NCI-H345 (cell line): ENCODE measurements around the gene RBMXL2.

ENCODE experiments used
- DNase-seq: peaks from one replicate; lab custom pipeline; 2025; lab: John Stamatoyannopoulos, UW

The RBMXL2 gene

DNA sequence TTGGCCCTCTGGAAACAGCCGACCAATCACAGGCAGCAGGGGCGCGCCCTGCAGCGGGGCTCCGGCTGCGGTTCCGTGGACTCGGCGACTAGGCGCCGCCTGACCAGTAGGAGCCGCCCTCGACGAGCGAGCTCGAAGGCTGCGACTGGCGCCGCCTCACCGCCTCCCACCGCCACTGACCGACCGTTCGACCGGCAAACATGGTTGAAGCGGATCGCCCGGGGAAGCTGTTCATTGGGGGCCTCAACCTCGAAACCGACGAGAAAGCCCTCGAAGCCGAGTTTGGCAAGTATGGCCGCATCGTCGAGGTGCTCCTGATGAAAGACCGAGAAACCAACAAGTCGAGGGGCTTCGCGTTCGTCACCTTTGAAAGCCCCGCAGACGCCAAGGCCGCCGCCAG lies at the start of gene RBMXL2:
Gene RBMXL2 (plus strand): TSS at position 78 of the 400 bp plus-strand sequence. CDS start 123 bp downstream, at position 201.
- no peak for DNase-seq

DNA sequence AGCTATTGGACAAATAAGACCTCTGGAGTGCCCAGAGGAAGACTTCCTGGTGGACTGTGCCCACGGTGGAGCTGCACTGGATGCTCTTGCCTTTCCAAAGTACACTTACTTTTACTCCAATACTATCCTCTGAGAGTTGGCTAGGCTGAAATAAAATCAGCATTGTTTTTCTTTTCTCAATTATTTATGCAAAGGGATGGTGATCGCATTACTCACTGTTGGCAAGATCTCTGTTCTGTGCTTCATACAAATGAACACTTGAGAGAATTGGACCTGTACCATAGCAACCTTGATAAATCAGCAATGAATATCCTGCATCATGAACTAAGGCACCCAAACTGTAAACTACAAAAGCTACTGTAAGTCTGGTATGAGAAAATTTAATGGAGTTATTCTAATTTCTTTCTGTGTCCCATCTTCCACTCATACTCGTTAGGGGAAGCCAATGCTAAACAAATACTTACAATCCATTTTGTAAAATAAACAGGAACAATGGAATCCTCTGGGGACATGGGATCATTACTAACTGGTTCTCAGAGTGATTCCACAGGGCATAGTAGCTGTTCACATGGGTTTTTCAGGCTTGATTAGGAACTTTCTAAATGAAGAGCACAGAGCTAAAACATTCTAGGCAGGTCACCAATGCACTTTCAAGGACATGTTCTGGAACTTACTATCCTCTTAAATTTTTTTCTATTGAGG lies 42.2 kb upstream of the RBMXL2 start:
- DNase-seq = no peak

DNA sequence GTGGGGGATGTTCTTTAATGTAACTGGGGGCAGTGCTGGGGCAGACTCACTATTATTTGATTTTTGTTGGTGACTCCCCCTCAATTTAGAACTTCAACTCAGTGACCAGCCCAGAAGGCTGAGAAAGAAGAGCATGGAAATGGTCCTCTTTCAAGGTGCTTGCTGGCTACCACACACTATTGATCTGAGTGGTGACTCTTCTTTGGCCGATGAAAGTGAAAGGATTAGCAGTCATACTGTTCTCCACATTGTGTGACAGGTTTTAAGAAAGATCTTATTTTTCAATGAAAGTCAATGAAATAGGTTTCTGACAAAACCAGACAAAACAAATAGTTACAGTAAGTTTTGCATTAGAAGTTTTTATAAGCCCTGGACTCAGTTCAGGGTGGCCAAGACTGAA lies 38.6 kb upstream of the RBMXL2 start:
- no peak for DNase-seq

DNA sequence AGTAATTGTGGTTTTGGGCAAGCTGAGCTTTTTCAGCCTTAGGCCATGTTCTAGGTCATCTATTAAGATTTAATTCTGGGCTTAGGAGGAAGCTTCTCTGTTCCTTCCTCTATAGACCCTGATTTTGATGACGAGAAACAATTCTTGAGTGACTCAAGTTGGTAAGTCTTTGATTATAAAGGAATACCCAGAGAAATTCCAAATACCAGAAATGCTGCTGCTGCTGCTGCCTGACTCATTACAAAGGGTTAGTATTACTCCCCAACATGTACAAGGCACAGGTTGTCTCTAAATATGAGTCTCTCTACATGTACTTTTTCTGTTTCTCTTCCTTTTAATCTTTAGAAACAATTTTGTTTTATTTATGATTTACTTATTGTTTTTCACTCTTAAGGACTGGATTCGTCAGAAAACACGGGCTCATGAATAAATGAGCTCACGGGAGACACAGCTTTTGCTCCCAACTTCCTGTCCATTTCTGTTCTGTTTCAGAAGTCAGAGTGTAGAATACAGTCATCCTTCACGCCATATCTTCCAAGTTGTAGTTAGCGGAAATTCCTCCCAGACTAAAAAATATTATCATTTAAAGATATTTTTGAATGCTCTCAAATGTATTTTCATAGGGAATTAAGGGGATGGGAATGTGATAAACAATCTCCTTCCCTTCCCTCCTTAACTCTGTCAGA lies 31.8 kb upstream of the RBMXL2 start:
- no peak for DNase-seq

DNA sequence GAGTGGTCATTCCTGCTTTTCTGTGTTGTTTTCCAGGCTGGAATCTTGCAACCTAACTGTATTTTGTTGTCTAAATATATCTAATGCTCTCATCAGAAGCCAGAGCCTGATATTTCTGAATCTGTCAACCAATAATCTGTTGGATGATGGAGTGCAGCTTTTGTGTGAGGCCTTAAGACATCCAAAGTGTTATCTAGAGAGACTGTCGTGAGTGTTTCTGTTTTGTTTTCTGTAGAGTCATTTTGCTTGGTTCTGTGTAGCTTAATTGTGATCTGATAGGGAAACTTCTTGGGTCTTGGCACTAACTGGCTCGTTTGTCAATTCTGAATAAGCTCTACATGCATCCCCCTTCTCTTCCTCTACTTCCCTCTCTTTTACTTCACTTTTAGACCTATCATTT lies 31.2 kb upstream of the RBMXL2 start:
- DNase-seq = no peak

DNA sequence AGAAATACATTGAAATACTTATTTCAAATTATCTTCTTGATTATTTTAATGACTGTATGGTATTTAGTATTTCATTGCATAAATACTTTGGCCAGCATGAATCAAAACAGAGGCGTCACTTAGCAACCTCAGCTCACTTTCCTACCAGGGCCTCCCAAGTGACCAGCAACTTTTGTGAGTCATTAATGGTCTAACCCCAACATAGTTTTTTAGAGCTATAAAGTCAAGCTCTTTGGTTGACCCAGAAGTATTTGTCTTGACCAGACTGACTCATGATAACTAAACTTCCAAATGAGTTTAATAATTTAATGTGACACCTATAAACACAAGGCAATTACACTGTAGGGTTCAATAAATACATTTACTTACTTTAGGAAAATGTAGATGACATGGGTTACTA lies 27.9 kb upstream of the RBMXL2 start:
- DNase-seq = no peak

DNA sequence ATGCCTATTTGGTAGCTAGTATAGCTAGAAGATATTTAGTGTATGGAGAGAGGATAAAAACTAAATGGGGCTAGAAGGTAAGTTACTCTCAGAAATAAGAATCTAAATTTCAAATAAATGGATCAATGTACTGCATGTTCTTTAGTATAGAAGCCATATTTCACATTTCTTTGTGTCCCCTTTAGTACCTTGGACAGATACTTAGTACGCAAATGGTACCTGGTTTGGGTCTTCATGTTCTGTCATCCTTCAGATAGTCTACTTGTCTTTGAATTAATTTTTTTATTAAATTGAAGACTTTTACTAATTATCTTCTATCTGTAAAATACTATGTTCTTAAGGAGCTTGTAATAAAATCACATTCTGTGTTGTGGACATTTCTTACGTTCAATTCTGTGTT lies 26.3 kb upstream of the RBMXL2 start:
- no peak for DNase-seq

DNA sequence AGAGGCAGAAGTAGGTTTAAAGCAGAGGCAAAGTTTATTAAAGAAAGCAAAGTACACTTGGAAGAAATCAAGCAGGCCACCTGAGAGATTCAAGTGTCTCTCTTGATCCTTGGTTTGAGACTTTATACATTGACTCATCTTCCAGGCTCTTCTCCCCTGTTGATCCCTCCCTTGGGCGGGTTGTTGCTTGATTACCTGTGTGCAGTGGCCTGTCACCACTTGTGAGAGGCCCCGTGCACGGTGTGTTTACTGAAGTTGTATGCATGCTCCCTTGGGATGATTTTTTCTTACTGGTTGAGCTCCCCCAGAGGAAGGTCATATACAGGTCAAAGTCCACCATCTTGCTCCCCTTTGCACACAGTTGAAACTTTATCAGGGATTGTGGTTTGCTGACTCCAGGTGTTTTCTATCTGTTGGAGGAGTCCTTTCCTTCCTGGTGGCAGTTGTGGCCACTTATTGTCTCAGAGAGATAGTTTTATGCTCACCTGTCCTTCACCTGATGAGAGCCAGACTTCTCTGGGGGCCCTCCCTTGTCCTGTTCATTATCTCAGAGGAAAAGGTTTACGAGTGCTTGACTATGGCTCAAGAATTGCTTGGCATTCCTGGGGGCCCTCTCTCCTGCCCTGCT lies 16.3 kb upstream of the RBMXL2 start:
- DNase-seq = no peak

DNA sequence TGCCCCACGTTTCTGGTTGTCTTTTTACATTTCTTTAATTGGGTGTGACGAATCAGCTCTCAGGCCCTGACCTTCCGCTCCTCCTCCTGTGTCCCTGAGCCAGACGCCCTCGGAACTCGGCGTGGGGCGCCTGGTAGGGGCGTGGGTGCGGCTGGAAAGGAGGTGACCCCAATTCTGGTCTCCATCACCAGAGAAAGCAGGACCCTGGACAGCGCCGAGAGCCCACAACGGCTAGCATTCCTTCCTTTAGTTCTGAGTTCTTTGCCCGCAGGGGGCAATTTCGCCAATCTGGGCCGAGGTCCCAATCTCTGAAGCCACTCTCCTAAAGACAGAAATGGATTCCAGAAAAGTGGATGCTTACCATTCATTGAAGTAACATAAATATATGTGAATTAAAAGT lies 11.7 kb upstream of the RBMXL2 start:
- DNase-seq = no peak

DNA sequence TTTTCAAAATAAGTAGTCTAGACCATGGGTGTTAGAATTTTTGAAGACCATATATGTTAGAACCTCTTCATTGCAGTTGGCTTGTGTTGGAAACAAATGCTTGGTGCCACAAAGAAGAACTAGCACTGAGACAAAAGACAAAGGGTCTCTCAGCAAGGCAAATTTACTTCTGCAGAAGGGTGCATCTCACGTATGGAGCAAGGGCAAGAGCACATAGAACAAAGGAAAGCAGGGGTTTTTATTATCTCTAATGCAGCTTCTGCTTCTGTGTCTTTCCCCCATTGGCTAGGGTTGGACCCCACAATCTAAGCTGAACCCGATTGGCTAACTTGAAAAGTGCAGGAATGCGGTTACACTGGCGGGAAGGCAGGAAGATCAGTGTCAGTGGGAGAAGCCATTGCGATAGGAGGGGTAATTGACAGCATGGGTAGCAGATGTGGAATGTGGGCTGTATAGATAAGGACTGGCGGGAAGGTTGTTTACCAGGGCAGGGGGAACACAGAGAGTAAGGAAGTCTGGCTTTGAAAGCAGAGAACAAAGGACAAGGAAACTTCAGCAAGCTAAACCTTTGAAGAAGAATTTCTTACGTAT lies 9.2 kb upstream of the RBMXL2 start:
- no peak for DNase-seq

DNA sequence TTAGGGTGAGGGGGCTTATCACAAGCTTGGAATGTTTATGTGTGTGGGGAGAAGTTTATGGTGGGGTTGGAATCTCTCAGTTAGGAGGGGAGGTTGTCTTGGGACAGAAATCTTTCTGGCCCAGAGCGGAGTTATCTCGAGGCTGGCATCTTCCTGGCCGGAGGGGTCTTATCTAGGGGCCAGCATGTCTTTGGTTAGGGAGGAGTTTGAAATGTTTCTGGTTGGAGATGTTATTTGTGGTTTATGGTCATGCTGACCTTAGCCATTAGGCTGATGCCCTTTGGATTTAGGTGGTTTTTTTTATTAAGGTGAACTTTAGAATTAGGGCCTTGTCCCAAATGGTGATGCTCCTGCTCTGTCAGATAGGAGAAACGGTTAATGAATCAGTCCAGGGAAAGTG lies 7.9 kb upstream of the RBMXL2 start:
- DNase-seq = no peak

DNA sequence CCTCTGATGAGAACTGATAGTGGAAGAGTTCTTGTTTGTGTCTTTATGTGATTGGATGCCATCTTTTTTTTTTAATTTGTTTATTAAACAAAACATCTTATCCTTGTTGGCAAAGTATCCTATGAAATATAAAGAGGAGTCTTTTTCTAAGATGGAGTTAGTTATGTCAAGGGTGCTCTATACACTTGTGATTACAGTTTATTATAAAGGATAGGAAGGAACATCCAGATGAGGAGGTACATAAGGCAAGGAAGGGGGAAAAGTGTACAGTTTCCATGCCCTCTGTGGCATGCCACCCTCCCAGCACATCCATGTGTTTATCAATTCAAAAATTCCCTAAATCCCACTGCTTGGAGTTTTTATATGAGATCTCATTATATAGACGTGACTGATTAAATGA lies 7.4 kb upstream of the RBMXL2 start:
- DNase-seq = no peak

DNA sequence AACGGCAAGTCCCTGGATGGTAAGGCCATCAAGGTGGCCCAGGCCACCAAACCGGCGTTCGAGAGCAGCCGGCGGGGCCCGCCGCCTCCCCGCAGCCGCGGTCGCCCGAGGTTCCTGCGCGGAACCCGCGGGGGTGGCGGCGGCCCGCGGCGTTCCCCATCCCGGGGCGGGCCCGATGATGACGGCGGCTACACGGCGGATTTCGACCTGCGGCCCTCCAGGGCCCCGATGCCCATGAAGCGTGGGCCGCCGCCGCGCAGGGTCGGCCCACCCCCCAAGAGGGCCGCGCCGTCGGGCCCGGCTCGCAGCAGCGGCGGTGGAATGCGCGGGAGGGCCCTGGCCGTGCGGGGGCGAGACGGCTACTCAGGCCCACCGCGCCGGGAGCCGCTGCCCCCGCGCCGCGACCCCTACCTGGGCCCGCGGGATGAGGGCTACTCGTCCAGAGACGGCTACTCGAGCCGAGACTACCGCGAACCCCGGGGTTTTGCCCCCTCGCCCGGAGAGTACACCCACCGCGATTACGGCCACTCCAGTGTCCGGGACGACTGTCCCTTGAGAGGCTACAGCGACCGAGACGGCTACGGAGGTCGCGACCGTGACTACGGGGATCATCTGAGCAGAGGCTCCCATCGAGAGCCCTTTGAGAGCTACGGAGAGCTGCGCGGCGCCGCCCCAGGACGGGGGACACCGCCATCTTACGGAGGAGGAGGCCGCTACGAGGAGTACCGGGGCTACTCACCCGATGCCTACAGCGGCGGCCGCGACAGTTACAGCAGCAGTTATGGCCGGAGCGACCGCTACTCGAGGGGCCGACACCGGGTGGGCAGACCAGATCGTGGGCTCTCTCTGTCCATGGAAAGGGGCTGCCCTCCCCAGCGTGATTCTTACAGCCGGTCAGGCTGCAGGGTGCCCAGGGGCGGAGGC lies 792 bp downstream of the RBMXL2 start:
- DNase-seq = no peak

DNA sequence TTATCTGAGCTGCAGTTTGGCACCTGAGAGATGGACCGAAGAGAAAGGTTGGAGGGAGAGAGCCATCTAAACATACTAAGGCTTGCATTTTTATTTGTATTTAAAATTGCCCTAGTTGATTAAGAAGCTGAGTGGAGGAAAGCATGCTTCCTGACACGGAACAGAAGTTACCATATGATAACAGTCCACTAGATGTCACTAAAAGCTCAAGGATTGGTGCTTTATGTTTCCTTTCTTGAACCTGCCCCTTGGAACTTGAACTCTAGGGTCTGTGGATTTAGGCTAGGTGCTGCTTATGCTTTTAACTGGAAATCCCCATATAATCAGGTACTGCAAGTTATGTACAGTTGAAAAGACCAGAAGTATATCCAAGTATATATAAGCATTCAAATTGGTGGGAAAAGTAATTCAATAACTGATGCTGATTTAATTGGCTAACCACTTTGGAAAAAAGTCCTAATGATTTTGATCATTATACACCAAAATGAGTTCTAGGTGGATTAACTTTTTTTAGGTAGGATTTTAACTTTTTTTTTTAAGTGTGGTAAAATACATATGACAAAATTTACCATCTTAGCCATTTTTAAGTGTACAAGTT lies 9.5 kb downstream of the RBMXL2 start:
- DNase-seq = peak; percentile 69

DNA sequence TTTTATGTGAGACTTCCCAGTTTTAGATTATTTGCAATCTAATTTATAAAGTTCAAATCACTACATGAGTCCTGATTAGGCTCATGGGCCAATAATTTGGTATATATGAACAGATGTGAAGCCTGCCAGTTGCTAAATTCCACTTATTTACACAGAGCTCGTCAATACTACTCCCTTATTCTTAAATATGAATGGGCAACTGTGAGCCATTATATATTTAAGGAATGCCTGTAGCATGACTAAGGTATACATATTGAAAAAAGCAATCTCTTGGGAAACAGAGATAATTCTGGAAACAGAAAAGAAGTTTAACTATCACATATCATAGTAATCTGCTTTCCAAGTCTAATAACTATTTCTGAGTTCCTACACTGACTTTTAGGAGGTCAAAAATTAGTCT lies 27.0 kb downstream of the RBMXL2 start:
- DNase-seq = no peak

DNA sequence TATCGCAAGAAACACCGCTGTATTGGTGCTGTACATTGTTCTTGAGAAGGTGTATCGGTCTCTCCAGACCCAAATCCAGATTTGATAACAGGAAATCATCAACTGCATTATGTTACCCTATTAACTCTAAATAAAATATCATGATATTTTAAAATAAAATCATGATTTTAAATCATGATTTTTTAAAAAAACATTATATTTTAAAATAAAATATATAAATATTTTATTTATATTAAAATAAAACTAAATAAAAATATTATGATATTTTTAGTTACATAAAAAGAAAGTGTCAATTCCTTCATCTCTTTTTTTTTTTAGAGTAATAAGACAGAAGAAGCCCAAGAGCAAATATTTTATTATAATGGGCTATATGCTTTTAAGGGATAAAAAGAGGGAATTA lies 27.6 kb downstream of the RBMXL2 start:
- DNase-seq = no peak

DNA sequence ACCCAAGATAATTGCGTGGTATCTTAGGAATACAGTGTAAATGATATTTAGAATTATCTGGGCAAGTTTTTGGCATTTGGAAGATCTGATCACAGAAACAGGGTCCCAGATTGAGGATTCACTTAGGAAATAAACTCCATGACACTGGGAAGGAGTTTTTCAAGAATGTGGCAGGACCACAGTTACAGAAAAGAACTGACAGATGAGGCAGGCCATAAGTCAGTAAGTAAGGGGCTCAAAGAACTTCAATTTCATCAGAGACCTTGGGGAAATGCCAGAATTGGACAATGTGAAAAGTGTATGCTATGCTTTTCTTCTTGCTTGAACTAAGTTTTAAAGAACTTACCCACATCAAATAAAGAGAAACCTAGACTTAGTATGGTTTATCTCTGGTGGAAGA lies 49.3 kb downstream of the RBMXL2 start:
- no peak for DNase-seq
